ENCODE data around the gene SSH3. TPM values are rescaled to one million over a fixed set of nuclear protein-coding genes. Genes with fewer than 3 reads are reported as not detected.

Gene SSH3
- total and polyA plus RNA-seq, 2 of the 8 experiments (the other 6 are each of a cell fraction or from before 2014, with no cell fraction given) = 16.9 to 19.8 TPM

DNA sequence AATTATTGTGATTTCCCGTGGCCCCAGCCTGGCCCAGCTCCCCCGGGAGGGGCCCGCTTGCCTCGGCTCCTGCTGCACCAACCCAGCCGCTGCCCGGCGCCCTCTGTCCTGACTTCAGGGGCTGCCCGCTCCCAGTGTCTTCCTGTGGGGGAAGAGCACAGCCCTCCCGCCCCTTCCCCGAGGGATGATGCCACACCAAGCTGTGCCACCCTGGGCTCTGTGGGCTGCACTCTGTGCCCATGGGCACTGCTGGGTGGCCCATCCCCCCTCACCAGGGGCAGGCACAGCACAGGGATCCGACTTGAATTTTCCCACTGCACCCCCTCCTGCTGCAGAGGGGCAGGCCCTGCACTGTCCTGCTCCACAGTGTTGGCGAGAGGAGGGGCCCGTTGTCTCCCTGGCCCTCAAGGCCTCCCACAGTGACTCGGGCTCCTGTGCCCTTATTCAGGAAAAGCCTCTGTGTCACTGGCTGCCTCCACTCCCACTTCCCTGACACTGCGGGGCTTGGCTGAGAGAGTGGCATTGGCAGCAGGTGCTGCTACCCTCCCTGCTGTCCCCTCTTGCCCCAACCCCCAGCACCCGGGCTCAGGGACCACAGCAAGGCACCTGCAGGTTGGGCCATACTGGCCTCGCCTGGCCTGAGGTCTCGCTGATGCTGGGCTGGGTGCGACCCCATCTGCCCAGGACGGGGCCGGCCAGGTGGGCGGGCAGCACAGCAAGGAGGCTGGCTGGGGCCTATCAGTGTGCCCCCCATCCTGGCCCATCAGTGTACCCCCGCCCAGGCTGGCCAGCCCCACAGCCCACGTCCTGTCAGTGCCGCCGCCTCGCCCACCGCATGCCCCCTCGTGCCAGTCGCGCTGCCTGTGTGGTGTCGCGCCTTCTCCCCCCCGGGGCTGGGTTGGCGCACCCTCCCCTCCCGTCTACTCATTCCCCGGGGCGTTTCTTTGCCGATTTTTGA lies 17.5 kb upstream of the SSH3 start:
- Histone ChIP-seq H3K27me3 (replicated peaks in 1 of 4; ENCODE audit: control insufficient read depth in 3 of 4, extremely low read depth in 1 of 4, insufficient read depth in 3 of 4, low read length in 3 of 4) (no peaks in the 10 kb centered on the region), H2BK12ac (ENCODE audit: low read depth, low read length) (no peak overlapping the region), H3K56ac (replicated peaks; ENCODE audit: insufficient read length, low read depth, low read length) (no peak overlapping the region), H3K9ac (replicated peaks in 1 of 4; ENCODE audit: extremely low read depth in 1 of 4, low read depth in 3 of 4, low read length in 3 of 4) (no peak overlapping the region), H2AFZ (ENCODE audit: low read length) (no peak overlapping the region), H3K4ac (replicated peaks; ENCODE audit: insufficient read length, low read depth, low read length) (no peak overlapping the region), H4K5ac (ENCODE audit: insufficient read length, low read depth, low read length) (no peak overlapping the region), H3K14ac (ENCODE audit: insufficient read length) (no peak overlapping the region), H2BK5ac (ENCODE audit: low read depth, low read length) (no peak overlapping the region), H3K79me2 (ENCODE audit: control insufficient read depth in 1 of 2, insufficient read depth in 2 of 2, low read length in 2 of 2) (no peaks in the 10 kb centered on the region; a peak in 1 of 4 replicates), H3K27ac (ENCODE audit: low read depth, low read length) (no peak overlapping the region), H3K4me3 (ENCODE audit: extremely low read depth in 1 of 4, insufficient read depth in 2 of 4, low read depth in 3 of 4, low read length in 4 of 4) (no peak overlapping the region), H2BK20ac (ENCODE audit: low read length) (no peak overlapping the region), H2AK5ac (ENCODE audit: low read depth, low read length) (no peak overlapping the region), H3K9me3 (ENCODE audit: insufficient read depth in 2 of 2, low read depth in 1 of 2, low read length in 1 of 2) (no peaks in the 10 kb centered on the region), H4K8ac (ENCODE audit: extremely low read depth, insufficient read depth, low read length) (no peak overlapping the region; the same call in 1 of the 2 replicates), H3K36me3 (ENCODE audit: control insufficient read depth in 2 of 4, insufficient read depth in 4 of 4, low read length in 3 of 4) (peaks cover 8 to 42% (median 22%) of the 10 kb centered on the region in 4 experiments), H2BK15ac (ENCODE audit: low read length) (no peak overlapping the region), H2BK120ac (replicated peaks; ENCODE audit: low read depth, low read length) (no peak overlapping the region), H3K79me1 (ENCODE audit: low read depth, low read length) (no peaks in the 10 kb centered on the region; the same call in 1 of the 2 replicates), H4K91ac (replicated peaks; ENCODE audit: insufficient read length, low read length) (no peak overlapping the region), H3K23me2 (ENCODE audit: low read depth, low read length) (peaks cover 7% of the 10 kb centered on the region; the same call in 1 of the 2 replicates), H4K20me1 (replicated peaks in 1 of 2; ENCODE audit: control insufficient read depth in 1 of 2, insufficient read depth in 2 of 2, low read length in 2 of 2) (peaks cover 0 to 4% of the 10 kb centered on the region in 2 experiments), H3K23ac (ENCODE audit: insufficient read length) (no peak overlapping the region), H3K4me1 (replicated peaks in 1 of 4; ENCODE audit: control insufficient read depth in 3 of 4, insufficient read depth in 4 of 4, low read length in 3 of 4) (peaks cover 0 to 18% (median 11%) of the 10 kb centered on the region in 4 experiments; a peak in 6 of 7 replicates), H3K18ac (ENCODE audit: extremely low read depth, low read length) (no peak overlapping the region), H3K4me2 (ENCODE audit: insufficient read depth in 1 of 2, low read depth in 2 of 2, low read length in 2 of 2) (no peak overlapping the region)
- DNase-seq (ENCODE audit: low read depth in 1 of 2, low spot score in 2 of 2) = no peak
- no peak for TF ChIP-seq EP300 (IDR thresholded peaks at IDR 0.05; ENCODE audit: borderline replicate concordance in 1 of 2, low read depth in 2 of 2, low read length in 2 of 2)
- no peak for TF ChIP-seq POU5F1 (IDR thresholded peaks at IDR 0.05; ENCODE audit: low read depth, low read length)
- TF ChIP-seq CTCF (IDR thresholded peaks at IDR 0.05; ENCODE audit: control extremely low read depth in 1 of 3, insufficient read depth in 1 of 3, low read depth in 1 of 3, low read length in 3 of 3) = no peak
- no peak for TF ChIP-seq JUN (IDR thresholded peaks at IDR 0.05; ENCODE audit: low read depth, low read length)
- POLR2A ChIA-PET (ENCODE audit: partially characterized antibody) = interaction anchor here (0.7 to 7.9 kb wide), 5 partner anchors 8 to 245 kb away, joined by 3 to 106 read pairs (median 4); partner anchors contain the start of genes GRK2 and SSH3
- 96% methylated on average over 22 of the region's 39 CpGs; no CpG with 5 or more reads in 1 of the 2 experiments for WGBS, 2 experiments (ENCODE audit: extremely low coverage in 1 of 2, insufficient coverage in 1 of 2, insufficient read length in 1 of 2, insufficient replicate concordance in 2 of 2, low coverage in 1 of 2, low lambda C conversion rate in 2 of 2, missing lambda C conversion rate in 1 of 2)
- FAIRE-seq = no peak
- CTCF ChIA-PET (ENCODE audit: partially characterized antibody) = interaction anchor here (0.6 to 5.9 kb wide), 7 partner anchors 7 to 430 kb away, joined by 3 to 47 read pairs (median 4); partner anchors contain the start of gene SSH3
